B cell (primary cell): ENCODE measurements around the gene MAMLD1. TPM values are rescaled to one million over a fixed set of nuclear protein-coding genes. Genes with fewer than 3 reads are reported as not detected.

Experiments used
- ATAC-seq: fragments of 200-7000 bp; cut with Tn5 transposase; one replicate; pipeline ENCODE4 v1.10.0; 2021; ENCODE audit warnings: low read depth, mild to moderate bottlenecking, moderate number of reproducible peaks, moderate library complexity
- CTCF ChIA-PET: fragments of 350-600 bp; sonication (Branson Sonifier 250); formaldehyde crosslinking; loops from one replicate; lab custom pipeline; 2021; ENCODE audit warnings: antibody characterized with exemption, inconsistent platforms; lab: Charles Lee
- POLR2A ChIA-PET: fragments of 350-600 bp; sonication (Branson Sonifier 250); formaldehyde crosslinking; loops from one replicate; lab custom pipeline; 2021; ENCODE audit warnings: antibody characterized with exemption; lab: Charles Lee
- DNase-seq: peaks from one replicate; pipeline ENCODE4 v3.0.0; 2013
- H2AFZ ChIP-seq: 2 replicates; pipeline ENCODE4 v1.6.1; 2012; ENCODE audit warnings: mild to moderate bottlenecking, low read depth, low read length; ENCODE audit not compliant: insufficient read depth, poor library complexity, severe bottlenecking
- H3K27ac ChIP-seq, 2 donors: 1 replicate in 1 of 2; 2 replicates in 1 of 2; pipeline ENCODE4 v1.5.1; 2012 to 2013; ENCODE audit warnings: low read length in 2 of 2, mild to moderate bottlenecking in 2 of 2, moderate library complexity in 1 of 2
- H3K27me3 ChIP-seq, 4 experiments: fragments of 200-600 bp in 1 of 4; sonication (generic) in 1 of 4; replicated peaks in 1 of 4; 1 replicate in 2 of 4; 2 replicates in 2 of 4; pipeline versions ENCODE4 v1.6.1 to v1.7.0; 2013 to 2016; ENCODE audit warnings: low read length in 3 of 4, mild to moderate bottlenecking in 2 of 4, mixed read lengths in 1 of 4, moderate library complexity in 1 of 4; ENCODE audit not compliant: insufficient read depth in 4 of 4, control insufficient read depth in 3 of 4; ENCODE audit errors: control extremely low read depth in 1 of 4
- H3K36me3 ChIP-seq, 2 experiments: replicated peaks in 1 of 2; 1 replicate in 1 of 2; 2 replicates in 1 of 2; pipeline versions ENCODE4 v1.6.1 to v1.7.1; 2013; ENCODE audit warnings: low read length in 1 of 2; ENCODE audit not compliant: insufficient read depth in 2 of 2, control insufficient read depth in 1 of 2; ENCODE audit errors: control extremely low read depth in 1 of 2, extremely low read depth in 1 of 2
- H3K4me1 ChIP-seq, 2 donors: fragments of 200-600 bp in 1 of 2; sonication (generic) in 1 of 2; 1 replicate in 1 of 2; 2 replicates in 1 of 2; pipeline versions ENCODE4 v1.5.1 to v1.6.1; 2013 to 2017; ENCODE audit warnings: low read length in 2 of 2; ENCODE audit not compliant: control insufficient read depth in 2 of 2, insufficient read depth in 2 of 2
- H3K4me2 ChIP-seq: replicated peaks from 2 replicates; pipeline ENCODE3; 2012; ENCODE audit warnings: mild to moderate bottlenecking, low read depth, low read length; ENCODE audit not compliant: poor library complexity, severe bottlenecking
- H3K4me3 ChIP-seq, 5 experiments: fragments of 200-600 bp in 1 of 5; sonication (generic) in 1 of 5; 1 replicate in 3 of 5; 2 replicates in 2 of 5; pipeline versions ENCODE4 v1.5.1 to v1.7.0; 2011 to 2016; ENCODE audit warnings: low read length in 4 of 5, mild to moderate bottlenecking in 4 of 5, low read depth in 2 of 5, control low read depth in 1 of 5, moderate library complexity in 1 of 5; ENCODE audit not compliant: insufficient read depth in 1 of 5; ENCODE audit errors: control extremely low read depth in 1 of 5, extremely low read depth in 1 of 5
- H3K79me2 ChIP-seq: fragments of 200-600 bp; sonication (generic); one replicate; pipeline ENCODE4 v1.6.0; 2016; ENCODE audit warnings: low read length; ENCODE audit not compliant: control insufficient read depth, insufficient read depth
- H3K9ac ChIP-seq: fragments of 200-600 bp; sonication (generic); 2 replicates; pipeline ENCODE4 v1.6.1; 2017; ENCODE audit warnings: mild to moderate bottlenecking, low read length, moderate library complexity
- H3K9me3 ChIP-seq, 3 donors: one replicate each; pipeline versions ENCODE4 v1.6.1 to v1.7.1; 2013; ENCODE audit warnings: low read length in 2 of 3; ENCODE audit not compliant: control insufficient read depth in 2 of 3, insufficient read depth in 1 of 3; ENCODE audit errors: control extremely low read depth in 1 of 3
- H4K20me1 ChIP-seq: 2 replicates; pipeline ENCODE4 v1.6.0; 2012; ENCODE audit warnings: mild to moderate bottlenecking, low read length; ENCODE audit not compliant: insufficient read depth, control insufficient read depth, poor library complexity, severe bottlenecking
- H3K27ac Mint-ChIP-seq: one replicate; pipeline ENCODE4 v1.8.0; 2021; ENCODE audit warnings: mixed read lengths
- H3K27me3 Mint-ChIP-seq: one replicate; pipeline ENCODE4 v1.8.0; 2021; ENCODE audit warnings: mixed read lengths
- H3K4me1 Mint-ChIP-seq: one replicate; pipeline ENCODE4 v1.8.0; 2021; ENCODE audit warnings: mixed read lengths
- H3K4me3 Mint-ChIP-seq: one replicate; pipeline ENCODE4 v1.8.0; 2021; ENCODE audit warnings: mixed read lengths
- H3K9me3 Mint-ChIP-seq: one replicate; pipeline ENCODE4 v1.8.0; 2022; ENCODE audit warnings: mixed read lengths; ENCODE audit not compliant: insufficient read depth
- CTCF ChIP-seq: fragments of 200-600 bp; IDR thresholded peaks from one replicate; pipeline ENCODE4 v1.8.0; 2022; ENCODE audit warnings: antibody characterized with exemption, mild to moderate bottlenecking
- EZH2 ChIP-seq: IDR thresholded peaks from 2 replicates; pipeline ENCODE4 v1.6.1; 2012; ENCODE audit warnings: borderline replicate concordance, low read depth, mild to moderate bottlenecking, moderate library complexity, low read length; ENCODE audit not compliant: insufficient read depth, poor library complexity, severe bottlenecking
- WGBS: methylation state at CpG from one replicate; pipeline ENCODE4 v1.1.5; 2013; ENCODE audit warnings: missing lambda C conversion rate; ENCODE audit not compliant: insufficient coverage; 5-methylcytosine and 5-hydroxymethylcytosine counted together
- intact Hi-C: fragments of 100-400 bp; cut with micrococcal nuclease; formaldehyde crosslinking; loops from one replicate; pipeline ENCODE4 v1.10.0; 2022
- polyA plus RNA-seq: library from polyadenylated mRNA; depleted of rRNA; stranded (reverse); fragments of >200 nt; gene quantifications from 2 replicates; pipeline ENCODE4 v1.2.3, GENCODE V29; 2012
- total RNA-seq, 2 donors: library from RNA; stranded (reverse); fragments of 120-200 nt in 1 of 2; gene quantifications; 1 replicate in 1 of 2; 2 replicates in 1 of 2; pipeline versions ENCODE4 v1.2.3 to v1.2.4, GENCODE V29; 2013 to 2022

The MAMLD1 gene
- total and polyA plus RNA-seq, 2 donors (not counting 1 experiment from before 2014, with no cell fraction given), result 1.4 to 1.9 TPM

- ATAC-seq, result no peak
- DNase-seq, result no peak
- WGBS, result no CpG with 5 or more reads among the region's 9 CpGs
- Histone ChIP-seq H3K27me3 (no peaks in the 10 kb centered on the region), H3K9me3 (no peaks in the 10 kb centered on the region), H3K4me1 (no peaks in the 10 kb centered on the region), H2AFZ (no peak overlapping the region), H3K9ac (no peak overlapping the region), H4K20me1 (no peaks in the 10 kb centered on the region), H3K79me2 (no peaks in the 10 kb centered on the region), H3K4me2 (no peak overlapping the region), H3K4me3 (no peak overlapping the region), H3K36me3 (no peaks in the 10 kb centered on the region), H3K27ac (no peak overlapping the region)
- intact Hi-C loops, result no loop called here
- H3K27me3 Mint-ChIP-seq, result peaks cover 7% of the 10 kb centered on the region
- POLR2A ChIA-PET, result no interaction called here
- no peak overlapping the region for H3K27ac Mint-ChIP-seq
- H3K4me3 Mint-ChIP-seq, result no peak overlapping the region
- no peaks in the 10 kb centered on the region for H3K9me3 Mint-ChIP-seq
- H3K4me1 Mint-ChIP-seq, result no peaks in the 10 kb centered on the region
- TF ChIP-seq CTCF (no peak), EZH2 (no peak)
- CTCF ChIA-PET, result no interaction called here
Measured at GRCh38 chrX:150513544-150513943, 150.4 kb downstream of the MAMLD1 start.

GRCh38 chrX:150514462-150514861 is 151.3 kb downstream of the MAMLD1 start:
- CTCF ChIA-PET, result no interaction called here

More at GRCh38 chrX:150514462-150514861, 151.3 kb downstream of the MAMLD1 start:
- no peaks in the 10 kb centered on the region for H3K9me3 Mint-ChIP-seq
- H4K20me1 ChIP-seq, result no peaks in the 10 kb centered on the region
- no peaks in the 10 kb centered on the region for H3K79me2 ChIP-seq
- H3K4me3 ChIP-seq, result no peak overlapping the region
- no peaks in the 10 kb centered on the region for H3K36me3 ChIP-seq
- H3K4me3 Mint-ChIP-seq, result no peak overlapping the region
- TF ChIP-seq CTCF, result no peak
- no peak for TF ChIP-seq EZH2
- no peaks in the 10 kb centered on the region for H3K4me1 ChIP-seq
- intact Hi-C loops, result no loop called here
- WGBS, result 100% methylated on average over 1 of the region's 4 CpGs
- DNase-seq (no peak), ATAC-seq (no peak)
- H3K4me2 ChIP-seq, result no peak overlapping the region
- no peak overlapping the region for H3K27ac Mint-ChIP-seq
- H3K27ac ChIP-seq, result no peak overlapping the region
- H3K9ac ChIP-seq, result no peak overlapping the region
- POLR2A ChIA-PET, result no interaction called here
- no peak overlapping the region for H2AFZ ChIP-seq
- H3K27me3 ChIP-seq, result no peaks in the 10 kb centered on the region
- no peaks in the 10 kb centered on the region for H3K9me3 ChIP-seq
- peaks cover 7% of the 10 kb centered on the region for H3K27me3 Mint-ChIP-seq
- no peaks in the 10 kb centered on the region for H3K4me1 Mint-ChIP-seq
